Lower leg skin (tissue), 4 donors: ENCODE measurements around the gene FOSL2. TPM values are rescaled to one million over a fixed set of nuclear protein-coding genes. Genes with fewer than 3 reads are reported as not detected.

Source experiments
- DNase-seq, 2 donors: peaks; one replicate each; pipeline ENCODE4 v3.0.0-alpha.2; 2019; ENCODE audit warnings: low spot score in 2 of 2
- H3K4me3 ChIP-seq: fragments of 200-600 bp; sonication (generic); 2 replicates; pipeline ENCODE4 v1.5.1; 2017; ENCODE audit warnings: mild to moderate bottlenecking, low read depth; ENCODE audit not compliant: poor library complexity, severe bottlenecking
- CTCF ChIP-seq, 3 donors: fragments of 450-650 bp; IDR thresholded peaks; one replicate each; pipeline ENCODE4 v1.5.1; 2016; ENCODE audit warnings: antibody characterized with exemption in 3 of 3, mild to moderate bottlenecking in 3 of 3, moderate library complexity in 2 of 3
- POLR2A ChIP-seq, 2 donors: fragments of 450-650 bp; IDR thresholded peaks; one replicate each; pipeline ENCODE4 v1.6.1; 2016 to 2017; ENCODE audit warnings: antibody characterized with exemption in 2 of 2, mild to moderate bottlenecking in 1 of 2, moderate library complexity in 1 of 2
- WGBS, 2 donors: methylation state at CpG; one replicate each; pipeline ENCODE4 v1.1.5; 2018; 5-methylcytosine and 5-hydroxymethylcytosine counted together
- intact Hi-C: fragments of 100-400 bp; cut with DNase I; formaldehyde crosslinking; loops from one replicate; pipeline ENCODE4 v1.15.0; 2023; ENCODE audit warnings: low total_unique reads
- total RNA-seq, 4 donors: library from RNA; depleted of rRNA; stranded (reverse); fragments of >200 nt; gene quantifications; one replicate each; pipeline ENCODE4 v1.1.0, GENCODE V29; 2016

FOSL2 gene
- total RNA-seq, 4 donors from 2014 or later: 189 to 423 (median 301) TPM

GRCh38 chr2:28399289-28399688 is 6.6 kb downstream of the FOSL2 start:
- no peak for DNase-seq
- intact Hi-C loops: loop anchor here (5.0 kb wide), 1 partner anchor 692 kb away; no protein-coding TSS in a partner anchor
- 76 to 82% methylated on average over 11 of the region's 11 CpGs for WGBS, 2 donors
- TF ChIP-seq CTCF (IDR thresholded peaks at IDR 0.05): no peak
- no peak for TF ChIP-seq POLR2A (IDR thresholded peaks at IDR 0.05)
- H3K4me3 ChIP-seq: no peak overlapping the region

- TF ChIP-seq CTCF (IDR thresholded peaks at IDR 0.05) (no peak), POLR2A (IDR thresholded peaks at IDR 0.05) (no peak)
- 21 to 45% methylated on average over 6 of the region's 6 CpGs for WGBS, 2 donors
- intact Hi-C loops: loop anchor here (5.0 kb wide), 2 partner anchors 513 to 693 kb away; no protein-coding TSS in a partner anchor
- DNase-seq: no peak
- H3K4me3 ChIP-seq: no peak overlapping the region
Observed at GRCh38 chr2:28399956-28400355, 7.3 kb downstream of the FOSL2 start.

- DNase-seq: no peak
- TF ChIP-seq CTCF (IDR thresholded peaks at IDR 0.05) (no peak), POLR2A (IDR thresholded peaks at IDR 0.05) (no peak)
- 34 to 39% methylated on average over 8 of the region's 8 CpGs for WGBS, 2 donors
- intact Hi-C loops: loop anchor here (5.0 kb wide), 1 partner anchor 513 kb away; no protein-coding TSS in a partner anchor
- H3K4me3 ChIP-seq: no peak overlapping the region
Observed at GRCh38 chr2:28400419-28400818, 7.8 kb downstream of the FOSL2 start.

- TF ChIP-seq CTCF (IDR thresholded peaks at IDR 0.05) (no peak), POLR2A (IDR thresholded peaks at IDR 0.05) (no peak)
- intact Hi-C loops: loop anchor here (5.0 kb wide), 1 partner anchor 514 kb away; no protein-coding TSS in a partner anchor
- 62 to 65% methylated on average over 1 of the region's 1 CpG for WGBS, 2 donors
- no peak overlapping the region for H3K4me3 ChIP-seq
- DNase-seq: no peak
Observed at GRCh38 chr2:28400921-28401320, 8.3 kb downstream of the FOSL2 start.

- intact Hi-C loops: loop anchor here (5.0 kb wide), 1 partner anchor 514 kb away; no protein-coding TSS in a partner anchor
- no peak overlapping the region for H3K4me3 ChIP-seq
- TF ChIP-seq CTCF (IDR thresholded peaks at IDR 0.05) (no peak), POLR2A (IDR thresholded peaks at IDR 0.05) (no peak)
- no peak for DNase-seq
- 52 to 64% methylated on average over 4 of the region's 4 CpGs for WGBS, 2 donors
Observed at GRCh38 chr2:28401411-28401810, 8.8 kb downstream of the FOSL2 start.
